ENCODE measurements around the gene TBRG1. TPM values are rescaled to one million over a fixed set of nuclear protein-coding genes. Genes with fewer than 3 reads are reported as not detected.

Gene TBRG1
- total and polyA plus RNA-seq, 4 donors, result 13.4 to 32.4 (median 16.5) TPM

- Histone ChIP-seq H3K9me3 (ENCODE audit: control insufficient read depth in 4 of 4, low read length in 3 of 4) (no peaks in the 10 kb centered on the region), H3K9ac (ENCODE audit: low read depth in 1 of 2, low read length in 2 of 2) (no peak overlapping the region), H3K27ac (ENCODE audit: low read depth in 1 of 2, low read length in 2 of 2) (no peak overlapping the region), H3K4me1 (ENCODE audit: control insufficient read depth in 4 of 4, insufficient read depth in 4 of 4, low read length in 3 of 4) (peaks cover 3 to 7% (median 5%) of the 10 kb centered on the region in 4 donors), H3K27me3 (ENCODE audit: control insufficient read depth in 4 of 4, insufficient read depth in 4 of 4, low read length in 3 of 4) (no peaks in the 10 kb centered on the region), H3K36me3 (ENCODE audit: control insufficient read depth in 4 of 4, insufficient read depth in 3 of 4, low read depth in 1 of 4, low read length in 3 of 4) (peaks cover 0 to 6% (median 3%) of the 10 kb centered on the region in 4 donors), H3K4me3 (ENCODE audit: low read depth in 1 of 3, low read length in 3 of 3) (no peak overlapping the region)
- no peak for TF ChIP-seq HNF4G (IDR thresholded peaks at IDR 0.05)
- no peak for TF ChIP-seq YY1 (IDR thresholded peaks at IDR 0.05)
- no peak for TF ChIP-seq HNF4A (conservative IDR thresholded peaks at IDR 0.05)
- no peak for TF ChIP-seq FOXA2 (IDR thresholded peaks at IDR 0.05)
- TF ChIP-seq ATF3 (IDR thresholded peaks at IDR 0.05), result no peak
- no peak for TF ChIP-seq NR2F2 (IDR thresholded peaks at IDR 0.05)
- DNase-seq (ENCODE audit: low spot score), result no peak
- WGBS, result 44% methylated on average over 3 of the region's 3 CpGs
Measured at GRCh38 chr11:124643605-124644425, 21.2 kb downstream of the TBRG1 start.

DNA sequence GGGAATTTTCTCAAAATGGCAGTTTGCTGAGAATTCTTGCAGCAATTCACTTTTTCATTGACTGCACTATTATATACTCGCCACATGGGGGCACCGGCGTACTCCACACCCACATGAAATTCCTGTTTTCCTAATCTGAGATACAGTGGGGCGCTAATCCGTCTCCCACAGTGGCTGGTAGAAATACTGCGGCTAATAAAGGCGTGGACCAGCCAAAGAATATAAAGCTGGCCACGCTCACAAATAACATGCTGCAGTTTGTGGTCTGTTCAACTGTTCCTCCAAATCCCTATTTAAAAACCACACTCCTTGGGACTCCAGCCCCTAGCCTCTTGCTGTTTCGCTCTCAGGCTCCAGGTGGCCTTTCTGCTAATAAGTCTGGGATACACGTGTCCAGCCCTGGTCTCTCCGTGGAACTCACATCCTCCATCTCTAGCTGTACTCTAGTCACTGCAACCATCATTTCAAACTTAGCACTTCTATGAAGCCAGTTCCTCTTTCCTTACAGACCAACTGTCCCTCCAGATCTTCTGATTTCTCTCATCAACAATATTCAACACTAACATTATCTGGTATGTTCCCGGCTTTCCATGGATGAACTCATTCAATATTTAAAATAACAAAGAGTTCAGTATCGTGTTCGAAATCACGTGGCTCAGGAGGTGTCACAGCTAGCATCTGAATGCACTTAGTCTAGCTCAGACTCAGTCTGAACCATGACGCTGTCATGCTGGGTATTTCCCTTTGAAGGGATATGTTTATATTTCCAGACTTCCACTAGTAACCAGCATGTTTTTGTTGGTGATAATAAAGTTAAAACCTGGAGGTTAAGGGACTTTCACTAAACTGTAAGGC is 22.0 kb downstream of the TBRG1 start:
- TF ChIP-seq FOXA1 (IDR thresholded peaks at IDR 0.05) (no peak), FOXA2 (IDR thresholded peaks at IDR 0.05) (no peak), RAD21 (IDR thresholded peaks at IDR 0.05) (peak; percentile 88), RXRA (IDR thresholded peaks at IDR 0.05) (peak in 1 of 2 donors; percentile 10), HNF4G (IDR thresholded peaks at IDR 0.05) (no peak), YY1 (IDR thresholded peaks at IDR 0.05) (peak; percentile 69), NR2F2 (IDR thresholded peaks at IDR 0.05) (no peak), GABPA (IDR thresholded peaks at IDR 0.05 in 1 of 2, conservative IDR thresholded peaks at IDR 0.05 in 1 of 2) (no peak), EGR1 (IDR thresholded peaks at IDR 0.05; ENCODE audit: low read depth in 2 of 2) (no peak), HNF4A (conservative IDR thresholded peaks at IDR 0.05) (peak in 1 of 2 donors; percentile 13), JUND (IDR thresholded peaks at IDR 0.05) (no peak), SP1 (IDR thresholded peaks at IDR 0.05) (no peak)
- TF ChIP-seq, protein P1, sequence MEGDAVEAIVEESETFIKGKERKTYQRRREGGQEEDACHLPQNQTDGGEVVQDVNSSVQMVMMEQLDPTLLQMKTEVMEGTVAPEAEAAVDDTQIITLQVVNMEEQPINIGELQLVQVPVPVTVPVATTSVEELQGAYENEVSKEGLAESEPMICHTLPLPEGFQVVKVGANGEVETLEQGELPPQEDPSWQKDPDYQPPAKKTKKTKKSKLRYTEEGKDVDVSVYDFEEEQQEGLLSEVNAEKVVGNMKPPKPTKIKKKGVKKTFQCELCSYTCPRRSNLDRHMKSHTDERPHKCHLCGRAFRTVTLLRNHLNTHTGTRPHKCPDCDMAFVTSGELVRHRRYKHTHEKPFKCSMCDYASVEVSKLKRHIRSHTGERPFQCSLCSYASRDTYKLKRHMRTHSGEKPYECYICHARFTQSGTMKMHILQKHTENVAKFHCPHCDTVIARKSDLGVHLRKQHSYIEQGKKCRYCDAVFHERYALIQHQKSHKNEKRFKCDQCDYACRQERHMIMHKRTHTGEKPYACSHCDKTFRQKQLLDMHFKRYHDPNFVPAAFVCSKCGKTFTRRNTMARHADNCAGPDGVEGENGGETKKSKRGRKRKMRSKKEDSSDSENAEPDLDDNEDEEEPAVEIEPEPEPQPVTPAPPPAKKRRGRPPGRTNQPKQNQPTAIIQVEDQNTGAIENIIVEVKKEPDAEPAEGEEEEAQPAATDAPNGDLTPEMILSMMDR (IDR thresholded peaks at IDR 0.05; ENCODE audit: low read depth, low read length, missing input control), result peak; percentile 83
- 24% methylated on average over 16 of the region's 16 CpGs for WGBS

DNA sequence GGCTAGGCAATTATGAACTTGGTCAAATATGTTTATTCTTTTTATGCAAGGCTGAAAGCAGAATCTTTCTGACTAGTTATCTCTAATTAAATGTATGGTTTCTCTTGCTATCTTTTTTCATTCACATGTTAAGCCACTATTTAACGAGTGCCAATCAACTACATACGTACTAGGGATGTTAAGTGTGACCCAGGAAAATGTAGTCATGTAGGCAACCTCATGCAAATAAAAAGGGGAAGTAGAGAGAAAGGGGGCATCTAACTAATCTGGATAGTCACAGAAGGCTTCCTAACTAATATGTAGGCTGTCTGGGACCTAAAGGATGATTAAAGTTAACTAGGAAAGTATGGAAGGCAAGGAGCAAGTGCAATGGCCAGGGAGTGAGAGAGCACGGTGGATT is 23.5 kb downstream of the TBRG1 start:
- H3K27ac ChIP-seq (ENCODE audit: low read depth in 1 of 2, low read length in 2 of 2), result no peak overlapping the region
- no peak for DNase-seq (ENCODE audit: low spot score)
- H3K9ac ChIP-seq (ENCODE audit: low read depth in 1 of 2, low read length in 2 of 2), result no peak overlapping the region
- H3K4me3 ChIP-seq (ENCODE audit: low read depth in 1 of 3, low read length in 3 of 3), result no peak overlapping the region
- H3K27me3 ChIP-seq (ENCODE audit: control insufficient read depth in 4 of 4, insufficient read depth in 4 of 4, low read length in 3 of 4), result no peaks in the 10 kb centered on the region
- peaks cover 3 to 7% (median 5%) of the 10 kb centered on the region in 4 donors for H3K4me1 ChIP-seq (ENCODE audit: control insufficient read depth in 4 of 4, insufficient read depth in 4 of 4, low read length in 3 of 4)
- TF ChIP-seq FOXA1 (IDR thresholded peaks at IDR 0.05), result no peak
- TF ChIP-seq, protein P2, sequence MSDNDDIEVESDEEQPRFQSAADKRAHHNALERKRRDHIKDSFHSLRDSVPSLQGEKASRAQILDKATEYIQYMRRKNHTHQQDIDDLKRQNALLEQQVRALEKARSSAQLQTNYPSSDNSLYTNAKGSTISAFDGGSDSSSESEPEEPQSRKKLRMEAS (IDR thresholded peaks at IDR 0.05), result no peak
- no peak for TF ChIP-seq NR2F2 (IDR thresholded peaks at IDR 0.05)
- peaks cover 0 to 3% (median 1%) of the 10 kb centered on the region in 4 donors for H3K36me3 ChIP-seq (ENCODE audit: control insufficient read depth in 4 of 4, insufficient read depth in 3 of 4, low read depth in 1 of 4, low read length in 3 of 4)
- H3K9me3 ChIP-seq (ENCODE audit: control insufficient read depth in 4 of 4, low read length in 3 of 4), result no peaks in the 10 kb centered on the region
- 89% methylated on average over 3 of the region's 3 CpGs for WGBS

More for the DNA sequence above, 22.0 kb downstream of the TBRG1 start:
- no peak overlapping the region for H3K27ac ChIP-seq (ENCODE audit: low read depth in 1 of 2, low read length in 2 of 2)
- no peak overlapping the region for H3K9ac ChIP-seq (ENCODE audit: low read depth in 1 of 2, low read length in 2 of 2)
- H3K4me1 ChIP-seq (ENCODE audit: control insufficient read depth in 4 of 4, insufficient read depth in 4 of 4, low read length in 3 of 4), result peaks cover 3 to 7% (median 5%) of the 10 kb centered on the region in 4 donors
- no peaks in the 10 kb centered on the region for H3K27me3 ChIP-seq (ENCODE audit: control insufficient read depth in 4 of 4, insufficient read depth in 4 of 4, low read length in 3 of 4)
- H3K36me3 ChIP-seq (ENCODE audit: control insufficient read depth in 4 of 4, insufficient read depth in 3 of 4, low read depth in 1 of 4, low read length in 3 of 4), result peaks cover 0 to 3% (median 1%) of the 10 kb centered on the region in 4 donors
- no peaks in the 10 kb centered on the region for H3K9me3 ChIP-seq (ENCODE audit: control insufficient read depth in 4 of 4, low read length in 3 of 4)
- peak overlapping the region in 1 of 3 donors; percentile 16 for H3K4me3 ChIP-seq (ENCODE audit: low read depth in 1 of 3, low read length in 3 of 3)
- DNase-seq (ENCODE audit: low spot score), result peak; percentile 57
